ENCODE measurements around the gene TMEM98.

Gene TMEM98

DNA sequence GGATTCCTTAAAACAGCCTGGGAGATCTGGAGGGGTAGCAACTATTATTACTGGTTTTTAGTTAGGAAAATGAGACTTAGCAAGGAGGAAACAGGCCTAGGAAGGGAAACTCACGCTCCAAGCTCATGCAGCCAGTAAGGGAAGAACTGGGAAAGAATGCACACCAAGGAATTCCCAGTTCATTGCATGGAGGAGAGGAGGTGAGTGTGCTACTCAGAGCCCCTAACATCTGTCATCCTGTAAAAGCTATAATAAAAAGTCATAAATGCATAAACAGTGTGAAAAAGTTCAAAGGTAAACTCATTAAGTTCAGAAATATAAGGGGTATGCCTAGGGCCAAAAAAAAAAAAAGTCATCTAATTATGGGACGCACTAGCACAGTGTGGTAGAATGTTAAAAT, 25.9 kb downstream of the TMEM98 start:
- TF ChIP-seq ZNF8 (CRISPR knock-in tag; IDR thresholded peaks at IDR 0.05): no peak
- no peak for TF ChIP-seq ZFP30 (CRISPR knock-in tag; IDR thresholded peaks at IDR 0.05)
- TF ChIP-seq TCF4 (CRISPR knock-in tag; IDR thresholded peaks at IDR 0.05; ENCODE audit: borderline replicate concordance): no peak
- TF ChIP-seq, protein P1, sequence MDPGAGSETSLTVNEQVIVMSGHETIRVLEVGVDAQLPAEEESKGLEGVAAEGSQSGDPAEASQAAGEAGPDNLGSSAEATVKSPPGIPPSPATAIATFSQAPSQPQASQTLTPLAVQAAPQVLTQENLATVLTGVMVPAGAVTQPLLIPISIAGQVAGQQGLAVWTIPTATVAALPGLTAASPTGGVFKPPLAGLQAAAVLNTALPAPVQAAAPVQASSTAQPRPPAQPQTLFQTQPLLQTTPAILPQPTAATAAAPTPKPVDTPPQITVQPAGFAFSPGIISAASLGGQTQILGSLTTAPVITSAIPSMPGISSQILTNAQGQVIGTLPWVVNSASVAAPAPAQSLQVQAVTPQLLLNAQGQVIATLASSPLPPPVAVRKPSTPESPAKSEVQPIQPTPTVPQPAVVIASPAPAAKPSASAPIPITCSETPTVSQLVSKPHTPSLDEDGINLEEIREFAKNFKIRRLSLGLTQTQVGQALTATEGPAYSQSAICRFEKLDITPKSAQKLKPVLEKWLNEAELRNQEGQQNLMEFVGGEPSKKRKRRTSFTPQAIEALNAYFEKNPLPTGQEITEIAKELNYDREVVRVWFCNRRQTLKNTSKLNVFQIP (CRISPR knock-in tag; IDR thresholded peaks at IDR 0.05; ENCODE audit: borderline replicate concordance, low read depth): no peak
- TF ChIP-seq ZNF70 (CRISPR knock-in tag; IDR thresholded peaks at IDR 0.05): no peak
- no peak for TF ChIP-seq PATZ1 (CRISPR knock-in tag; IDR thresholded peaks at IDR 0.05; ENCODE audit: borderline replicate concordance)
- no peak for TF ChIP-seq SNAI2 (CRISPR knock-in tag; IDR thresholded peaks at IDR 0.05)
- no peak for TF ChIP-seq RARB (CRISPR knock-in tag; IDR thresholded peaks at IDR 0.05)
- no peak for TF ChIP-seq TOX (CRISPR knock-in tag; IDR thresholded peaks at IDR 0.05; ENCODE audit: borderline replicate concordance)
- TF ChIP-seq, protein P2, sequence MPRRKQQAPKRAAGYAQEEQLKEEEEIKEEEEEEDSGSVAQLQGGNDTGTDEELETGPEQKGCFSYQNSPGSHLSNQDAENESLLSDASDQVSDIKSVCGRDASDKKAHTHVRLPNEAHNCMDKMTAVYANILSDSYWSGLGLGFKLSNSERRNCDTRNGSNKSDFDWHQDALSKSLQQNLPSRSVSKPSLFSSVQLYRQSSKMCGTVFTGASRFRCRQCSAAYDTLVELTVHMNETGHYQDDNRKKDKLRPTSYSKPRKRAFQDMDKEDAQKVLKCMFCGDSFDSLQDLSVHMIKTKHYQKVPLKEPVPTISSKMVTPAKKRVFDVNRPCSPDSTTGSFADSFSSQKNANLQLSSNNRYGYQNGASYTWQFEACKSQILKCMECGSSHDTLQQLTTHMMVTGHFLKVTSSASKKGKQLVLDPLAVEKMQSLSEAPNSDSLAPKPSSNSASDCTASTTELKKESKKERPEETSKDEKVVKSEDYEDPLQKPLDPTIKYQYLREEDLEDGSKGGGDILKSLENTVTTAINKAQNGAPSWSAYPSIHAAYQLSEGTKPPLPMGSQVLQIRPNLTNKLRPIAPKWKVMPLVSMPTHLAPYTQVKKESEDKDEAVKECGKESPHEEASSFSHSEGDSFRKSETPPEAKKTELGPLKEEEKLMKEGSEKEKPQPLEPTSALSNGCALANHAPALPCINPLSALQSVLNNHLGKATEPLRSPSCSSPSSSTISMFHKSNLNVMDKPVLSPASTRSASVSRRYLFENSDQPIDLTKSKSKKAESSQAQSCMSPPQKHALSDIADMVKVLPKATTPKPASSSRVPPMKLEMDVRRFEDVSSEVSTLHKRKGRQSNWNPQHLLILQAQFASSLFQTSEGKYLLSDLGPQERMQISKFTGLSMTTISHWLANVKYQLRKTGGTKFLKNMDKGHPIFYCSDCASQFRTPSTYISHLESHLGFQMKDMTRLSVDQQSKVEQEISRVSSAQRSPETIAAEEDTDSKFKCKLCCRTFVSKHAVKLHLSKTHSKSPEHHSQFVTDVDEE (CRISPR knock-in tag; IDR thresholded peaks at IDR 0.05): no peak
- no peak for TF ChIP-seq OSR1 (CRISPR knock-in tag; IDR thresholded peaks at IDR 0.05)
- TF ChIP-seq ZFP3 (CRISPR knock-in tag; IDR thresholded peaks at IDR 0.05): no peak
- TF ChIP-seq GLIS3 (CRISPR knock-in tag; IDR thresholded peaks at IDR 0.05): no peak
- no peak for TF ChIP-seq ZNF565 (CRISPR knock-in tag; conservative IDR thresholded peaks at IDR 0.05; ENCODE audit: low read depth)
- no peak for TF ChIP-seq PPARA (CRISPR knock-in tag; IDR thresholded peaks at IDR 0.05; ENCODE audit: borderline replicate concordance)
- TF ChIP-seq, protein P3, sequence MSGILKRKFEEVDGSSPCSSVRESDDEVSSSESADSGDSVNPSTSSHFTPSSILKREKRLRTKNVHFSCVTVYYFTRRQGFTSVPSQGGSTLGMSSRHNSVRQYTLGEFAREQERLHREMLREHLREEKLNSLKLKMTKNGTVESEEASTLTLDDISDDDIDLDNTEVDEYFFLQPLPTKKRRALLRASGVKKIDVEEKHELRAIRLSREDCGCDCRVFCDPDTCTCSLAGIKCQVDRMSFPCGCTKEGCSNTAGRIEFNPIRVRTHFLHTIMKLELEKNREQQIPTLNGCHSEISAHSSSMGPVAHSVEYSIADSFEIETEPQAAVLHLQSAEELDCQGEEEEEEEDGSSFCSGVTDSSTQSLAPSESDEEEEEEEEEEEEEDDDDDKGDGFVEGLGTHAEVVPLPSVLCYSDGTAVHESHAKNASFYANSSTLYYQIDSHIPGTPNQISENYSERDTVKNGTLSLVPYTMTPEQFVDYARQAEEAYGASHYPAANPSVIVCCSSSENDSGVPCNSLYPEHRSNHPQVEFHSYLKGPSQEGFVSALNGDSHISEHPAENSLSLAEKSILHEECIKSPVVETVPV (CRISPR knock-in tag; IDR thresholded peaks at IDR 0.05): no peak
- ATAC-seq: no peak

DNA sequence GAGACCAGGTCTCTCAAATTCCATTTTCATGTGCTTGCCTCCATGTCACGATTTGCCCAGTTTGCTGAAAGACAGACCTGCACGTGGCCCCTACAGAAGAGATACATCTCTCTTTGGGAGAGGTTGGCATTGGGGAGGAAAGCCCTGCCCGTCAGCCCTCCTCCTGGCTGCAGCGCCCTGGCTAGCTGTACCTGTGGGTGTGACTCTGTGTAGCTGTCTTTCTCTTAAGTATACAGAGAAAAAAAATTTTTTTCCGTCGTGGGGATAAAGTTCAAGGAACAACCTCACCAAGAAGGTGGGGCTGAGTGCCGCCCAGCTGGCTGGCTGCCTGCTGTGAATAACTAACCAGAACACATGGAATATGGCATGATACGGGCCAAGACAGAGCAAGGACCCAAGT, 26.5 kb downstream of the TMEM98 start:
- no peak for ATAC-seq
- TF ChIP-seq CSDC2 (CRISPR knock-in tag; IDR thresholded peaks at IDR 0.05) (no peak), ISL1 (CRISPR knock-in tag; IDR thresholded peaks at IDR 0.05) (no peak), ARNTL (CRISPR knock-in tag; IDR thresholded peaks at IDR 0.05; ENCODE audit: borderline replicate concordance, low read depth) (no peak), ZNF8 (CRISPR knock-in tag; IDR thresholded peaks at IDR 0.05) (no peak), PPARA (CRISPR knock-in tag; IDR thresholded peaks at IDR 0.05; ENCODE audit: borderline replicate concordance) (no peak), TOX (CRISPR knock-in tag; IDR thresholded peaks at IDR 0.05; ENCODE audit: borderline replicate concordance) (no peak), BACH2 (CRISPR knock-in tag; IDR thresholded peaks at IDR 0.05; ENCODE audit: borderline replicate concordance) (no peak), ESRRG (CRISPR knock-in tag; IDR thresholded peaks at IDR 0.05) (no peak), TCF4 (CRISPR knock-in tag; IDR thresholded peaks at IDR 0.05; ENCODE audit: borderline replicate concordance) (no peak), OSR1 (CRISPR knock-in tag; IDR thresholded peaks at IDR 0.05) (no peak), RARB (CRISPR knock-in tag; IDR thresholded peaks at IDR 0.05) (no peak), PATZ1 (CRISPR knock-in tag; IDR thresholded peaks at IDR 0.05; ENCODE audit: borderline replicate concordance) (no peak), ZC3H10 (CRISPR knock-in tag; IDR thresholded peaks at IDR 0.05) (no peak), ZFP3 (CRISPR knock-in tag; IDR thresholded peaks at IDR 0.05) (no peak), ZNF565 (CRISPR knock-in tag; conservative IDR thresholded peaks at IDR 0.05; ENCODE audit: low read depth) (no peak), SNAI2 (CRISPR knock-in tag; IDR thresholded peaks at IDR 0.05) (no peak)
- TF ChIP-seq, protein P1 (CRISPR knock-in tag; IDR thresholded peaks at IDR 0.05; ENCODE audit: borderline replicate concordance, low read depth): no peak
- TF ChIP-seq, protein P2 (CRISPR knock-in tag; IDR thresholded peaks at IDR 0.05): no peak
- TF ChIP-seq, protein P4, sequence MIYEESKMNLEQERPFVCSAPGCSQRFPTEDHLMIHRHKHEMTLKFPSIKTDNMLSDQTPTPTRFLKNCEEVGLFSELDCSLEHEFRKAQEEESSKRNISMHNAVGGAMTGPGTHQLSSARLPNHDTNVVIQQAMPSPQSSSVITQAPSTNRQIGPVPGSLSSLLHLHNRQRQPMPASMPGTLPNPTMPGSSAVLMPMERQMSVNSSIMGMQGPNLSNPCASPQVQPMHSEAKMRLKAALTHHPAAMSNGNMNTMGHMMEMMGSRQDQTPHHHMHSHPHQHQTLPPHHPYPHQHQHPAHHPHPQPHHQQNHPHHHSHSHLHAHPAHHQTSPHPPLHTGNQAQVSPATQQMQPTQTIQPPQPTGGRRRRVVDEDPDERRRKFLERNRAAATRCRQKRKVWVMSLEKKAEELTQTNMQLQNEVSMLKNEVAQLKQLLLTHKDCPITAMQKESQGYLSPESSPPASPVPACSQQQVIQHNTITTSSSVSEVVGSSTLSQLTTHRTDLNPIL (CRISPR knock-in tag; IDR thresholded peaks at IDR 0.05; ENCODE audit: low read depth): no peak

Data from SK-N-SH treated with all-trans-retinoic acid at 6 μM for 48 hours (cell line).